ENCODE data around the gene OR11A1.

The OR11A1 gene

GRCh38 chr6:29495571-29495970 is 38.7 kb upstream of the OR11A1 start:
- TF ChIP-seq POU2F2 (IDR thresholded peaks at IDR 0.05; ENCODE audit: low read depth, low read length) (no peak), POLR2A (IDR thresholded peaks at IDR 0.05; ENCODE audit: low read depth, low read length) (no peak), PAX5 (IDR thresholded peaks at IDR 0.05; ENCODE audit: insufficient read depth, low read length, severe bottlenecking) (no peak), TAF1 (IDR thresholded peaks at IDR 0.05; ENCODE audit: low read depth, low read length) (no peak), POLR2AphosphoS5 (IDR thresholded peaks at IDR 0.05; ENCODE audit: low read depth, low read length) (no peak), SPI1 (IDR thresholded peaks at IDR 0.05; ENCODE audit: low read depth, low read length) (no peak)
- DNase-seq (ENCODE audit: insufficient read length, low spot score) (no peak), FAIRE-seq (no peak)

- no peak for FAIRE-seq
Observed at GRCh38 chr6:29494131-29494530, 37.3 kb upstream of the OR11A1 start.

GRCh38 chr6:29493261-29493660 is 36.4 kb upstream of the OR11A1 start:
- TF ChIP-seq POU2F2 (IDR thresholded peaks at IDR 0.05; ENCODE audit: low read depth, low read length) (no peak), POLR2AphosphoS5 (IDR thresholded peaks at IDR 0.05; ENCODE audit: low read depth, low read length) (no peak), PAX5 (IDR thresholded peaks at IDR 0.05; ENCODE audit: insufficient read depth, low read length, severe bottlenecking) (no peak), SPI1 (IDR thresholded peaks at IDR 0.05; ENCODE audit: low read depth, low read length) (no peak), TAF1 (IDR thresholded peaks at IDR 0.05; ENCODE audit: low read depth, low read length) (no peak), POLR2A (IDR thresholded peaks at IDR 0.05; ENCODE audit: low read depth, low read length) (no peak)
- FAIRE-seq (no peak), DNase-seq (ENCODE audit: insufficient read length, low spot score) (no peak)

More at GRCh38 chr6:29494131-29494530, 37.3 kb upstream of the OR11A1 start:
- no peak for DNase-seq (ENCODE audit: insufficient read length, low spot score)
- no peak for TF ChIP-seq PAX5 (IDR thresholded peaks at IDR 0.05; ENCODE audit: insufficient read depth, low read length, severe bottlenecking)
- TF ChIP-seq POU2F2 (IDR thresholded peaks at IDR 0.05; ENCODE audit: low read depth, low read length) = no peak
- no peak for TF ChIP-seq POLR2A (IDR thresholded peaks at IDR 0.05; ENCODE audit: low read depth, low read length)
- TF ChIP-seq POLR2AphosphoS5 (IDR thresholded peaks at IDR 0.05; ENCODE audit: low read depth, low read length) = no peak
- no peak for TF ChIP-seq TAF1 (IDR thresholded peaks at IDR 0.05; ENCODE audit: low read depth, low read length)
- no peak for TF ChIP-seq SPI1 (IDR thresholded peaks at IDR 0.05; ENCODE audit: low read depth, low read length)

- TF ChIP-seq POLR2A (IDR thresholded peaks at IDR 0.05; ENCODE audit: low read depth, low read length) (no peak), POLR2AphosphoS5 (IDR thresholded peaks at IDR 0.05; ENCODE audit: low read depth, low read length) (no peak), PAX5 (IDR thresholded peaks at IDR 0.05; ENCODE audit: insufficient read depth, low read length, severe bottlenecking) (no peak), POU2F2 (IDR thresholded peaks at IDR 0.05; ENCODE audit: low read depth, low read length) (no peak), TAF1 (IDR thresholded peaks at IDR 0.05; ENCODE audit: low read depth, low read length) (no peak), SPI1 (IDR thresholded peaks at IDR 0.05; ENCODE audit: low read depth, low read length) (no peak)
- FAIRE-seq (no peak), DNase-seq (ENCODE audit: insufficient read length, low spot score) (no peak)
Observed at GRCh38 chr6:29491574-29491973, 34.7 kb upstream of the OR11A1 start.

- FAIRE-seq = no peak
- TF ChIP-seq POU2F2 (IDR thresholded peaks at IDR 0.05; ENCODE audit: low read depth, low read length) = no peak
- TF ChIP-seq POLR2A (IDR thresholded peaks at IDR 0.05; ENCODE audit: low read depth, low read length) = no peak
- no peak for TF ChIP-seq PAX5 (IDR thresholded peaks at IDR 0.05; ENCODE audit: insufficient read depth, low read length, severe bottlenecking)
- no peak for DNase-seq (ENCODE audit: insufficient read length, low spot score)
Observed at GRCh38 chr6:29490552-29490951, 33.7 kb upstream of the OR11A1 start.

- FAIRE-seq (no peak), DNase-seq (ENCODE audit: insufficient read length, low spot score) (no peak)
- TF ChIP-seq SPI1 (IDR thresholded peaks at IDR 0.05; ENCODE audit: low read depth, low read length) (no peak), PAX5 (IDR thresholded peaks at IDR 0.05; ENCODE audit: insufficient read depth, low read length, severe bottlenecking) (no peak), TAF1 (IDR thresholded peaks at IDR 0.05; ENCODE audit: low read depth, low read length) (no peak), POU2F2 (IDR thresholded peaks at IDR 0.05; ENCODE audit: low read depth, low read length) (no peak), POLR2A (IDR thresholded peaks at IDR 0.05; ENCODE audit: low read depth, low read length) (no peak), POLR2AphosphoS5 (IDR thresholded peaks at IDR 0.05; ENCODE audit: low read depth, low read length) (no peak)
Observed at GRCh38 chr6:29490055-29490454, 33.2 kb upstream of the OR11A1 start.

- TF ChIP-seq POLR2AphosphoS5 (IDR thresholded peaks at IDR 0.05; ENCODE audit: low read depth, low read length) (no peak), SPI1 (IDR thresholded peaks at IDR 0.05; ENCODE audit: low read depth, low read length) (no peak), POU2F2 (IDR thresholded peaks at IDR 0.05; ENCODE audit: low read depth, low read length) (no peak), PAX5 (IDR thresholded peaks at IDR 0.05; ENCODE audit: insufficient read depth, low read length, severe bottlenecking) (no peak), POLR2A (IDR thresholded peaks at IDR 0.05; ENCODE audit: low read depth, low read length) (no peak), TAF1 (IDR thresholded peaks at IDR 0.05; ENCODE audit: low read depth, low read length) (no peak)
- DNase-seq (ENCODE audit: insufficient read length, low spot score) (no peak), FAIRE-seq (no peak)
Observed at GRCh38 chr6:29489286-29489685, 32.4 kb upstream of the OR11A1 start.

- TF ChIP-seq TAF1 (IDR thresholded peaks at IDR 0.05; ENCODE audit: low read depth, low read length) = no peak
- no peak for TF ChIP-seq PAX5 (IDR thresholded peaks at IDR 0.05; ENCODE audit: insufficient read depth, low read length, severe bottlenecking)
- no peak for TF ChIP-seq POU2F2 (IDR thresholded peaks at IDR 0.05; ENCODE audit: low read depth, low read length)
- TF ChIP-seq POLR2AphosphoS5 (IDR thresholded peaks at IDR 0.05; ENCODE audit: low read depth, low read length) = no peak
- no peak for TF ChIP-seq POLR2A (IDR thresholded peaks at IDR 0.05; ENCODE audit: low read depth, low read length)
- TF ChIP-seq SPI1 (IDR thresholded peaks at IDR 0.05; ENCODE audit: low read depth, low read length) = no peak
- DNase-seq (ENCODE audit: insufficient read length, low spot score) = no peak
- FAIRE-seq = no peak
Observed at GRCh38 chr6:29488874-29489273, 32.0 kb upstream of the OR11A1 start.

- no peak for DNase-seq (ENCODE audit: insufficient read length, low spot score)
- no peak for TF ChIP-seq TAF1 (IDR thresholded peaks at IDR 0.05; ENCODE audit: low read depth, low read length)
- TF ChIP-seq POU2F2 (IDR thresholded peaks at IDR 0.05; ENCODE audit: low read depth, low read length) = no peak
- no peak for TF ChIP-seq POLR2AphosphoS5 (IDR thresholded peaks at IDR 0.05; ENCODE audit: low read depth, low read length)
- no peak for TF ChIP-seq SPI1 (IDR thresholded peaks at IDR 0.05; ENCODE audit: low read depth, low read length)
- no peak for TF ChIP-seq PAX5 (IDR thresholded peaks at IDR 0.05; ENCODE audit: insufficient read depth, low read length, severe bottlenecking)
- no peak for TF ChIP-seq POLR2A (IDR thresholded peaks at IDR 0.05; ENCODE audit: low read depth, low read length)
- no peak for FAIRE-seq
Observed at GRCh38 chr6:29487660-29488059, 30.8 kb upstream of the OR11A1 start, which contains the start of gene MAS1L. MAS1L (minus strand) TSS chr6:29487956; CDS start chr6:29487902, 54 bp downstream.

GRCh38 chr6:29487131-29487530 is 30.3 kb upstream of the OR11A1 start:
- FAIRE-seq (no peak), DNase-seq (ENCODE audit: insufficient read length, low spot score) (no peak)
- TF ChIP-seq POLR2AphosphoS5 (IDR thresholded peaks at IDR 0.05; ENCODE audit: low read depth, low read length) = no peak
- TF ChIP-seq SPI1 (IDR thresholded peaks at IDR 0.05; ENCODE audit: low read depth, low read length) = no peak
- TF ChIP-seq TAF1 (IDR thresholded peaks at IDR 0.05; ENCODE audit: low read depth, low read length) = no peak
- no peak for TF ChIP-seq POLR2A (IDR thresholded peaks at IDR 0.05; ENCODE audit: low read depth, low read length)
- no peak for TF ChIP-seq POU2F2 (IDR thresholded peaks at IDR 0.05; ENCODE audit: low read depth, low read length)

Measured in GM12891 (cell line).